H1 (cell line): ENCODE measurements around the gene FGF18. TPM values are rescaled to one million over a fixed set of nuclear protein-coding genes. Genes with fewer than 3 reads are reported as not detected.

Experiments
- CTCF ChIA-PET: fragments of 300-600 bp; sonication (Branson Sonifier 250); formaldehyde crosslinking; loops from one replicate; lab custom pipeline; 2021; ENCODE audit not compliant: partially characterized antibody; lab: Charles Lee
- POLR2A ChIA-PET: fragments of 300-600 bp; sonication (Branson Sonifier 250); formaldehyde crosslinking; loops from one replicate; lab custom pipeline; 2021; ENCODE audit warnings: inconsistent platforms; ENCODE audit not compliant: partially characterized antibody; lab: Charles Lee
- DNase-seq, 2 experiments: peaks; one replicate each; pipeline versions ENCODE4 v3.0.0 to v3.0.0-alpha.2; 2010 to 2022; ENCODE audit warnings: low spot score in 2 of 2, low read depth in 1 of 2, mixed read lengths in 1 of 2
- FAIRE-seq: peaks from 2 replicates; lab custom pipeline; 2011; peaks lifted over from hg19 to GRCh38; lab: Jason Lieb, UNC
- H2AFZ ChIP-seq: 2 replicates; pipeline ENCODE4 v1.8.1; 2012; ENCODE audit warnings: low read length, inconsistent platforms
- H2AK5ac ChIP-seq: 2 replicates; pipeline ENCODE4 v1.6.1; 2013; ENCODE audit warnings: low read depth, low read length
- H2BK120ac ChIP-seq: replicated peaks from 2 replicates; pipeline ENCODE3; 2013; ENCODE audit warnings: low read depth, low read length, inconsistent platforms
- H2BK12ac ChIP-seq: 2 replicates; pipeline ENCODE4 v1.6.1; 2013; ENCODE audit warnings: low read depth, low read length
- H2BK15ac ChIP-seq: 2 replicates; pipeline ENCODE4 v1.6.1; 2013; ENCODE audit warnings: low read length
- H2BK20ac ChIP-seq: 2 replicates; pipeline ENCODE4 v1.6.1; 2013; ENCODE audit warnings: low read length
- H2BK5ac ChIP-seq: 2 replicates; pipeline ENCODE4 v1.6.1; 2013; ENCODE audit warnings: low read depth, low read length
- H3K14ac ChIP-seq: 2 replicates; pipeline ENCODE4 v1.6.1; 2013; ENCODE audit warnings: inconsistent platforms; ENCODE audit not compliant: insufficient read length
- H3K18ac ChIP-seq: 2 replicates; pipeline ENCODE4 v1.6.1; 2013; ENCODE audit warnings: low read length; ENCODE audit errors: extremely low read depth
- H3K23ac ChIP-seq: 2 replicates; pipeline ENCODE4 v1.6.1; 2013; ENCODE audit warnings: inconsistent platforms; ENCODE audit not compliant: insufficient read length
- H3K23me2 ChIP-seq: 2 replicates; pipeline ENCODE4 v1.6.1; 2013; ENCODE audit warnings: low read depth, low read length
- H3K27ac ChIP-seq: 2 replicates; pipeline ENCODE4 v1.6.1; 2011; ENCODE audit warnings: low read depth, low read length, inconsistent platforms
- H3K27me3 ChIP-seq, 4 experiments: replicated peaks in 1 of 4; 1 replicate in 1 of 4; 2 replicates in 3 of 4; pipeline versions ENCODE4 v1.6.1 to v1.8.1; 2011 to 2013; ENCODE audit warnings: low read length in 3 of 4, mild to moderate bottlenecking in 3 of 4, inconsistent platforms in 2 of 4, mixed read lengths in 2 of 4, moderate library complexity in 1 of 4; ENCODE audit not compliant: control insufficient read depth in 3 of 4, insufficient read depth in 3 of 4; ENCODE audit errors: extremely low read depth in 1 of 4
- H3K36me3 ChIP-seq, 4 experiments: 2 replicates each; pipeline versions ENCODE4 v1.6.1 to v1.8.1; 2011 to 2013; ENCODE audit warnings: mild to moderate bottlenecking in 4 of 4, low read length in 3 of 4, moderate library complexity in 2 of 4, control low read depth in 1 of 4, inconsistent platforms in 1 of 4; ENCODE audit not compliant: insufficient read depth in 4 of 4, control insufficient read depth in 2 of 4
- H3K4ac ChIP-seq: replicated peaks from 2 replicates; pipeline ENCODE3; 2013; ENCODE audit warnings: low read length, low read depth, mixed read lengths, inconsistent platforms; ENCODE audit not compliant: insufficient read length
- H3K4me1 ChIP-seq, 4 experiments: replicated peaks in 1 of 4; 1 replicate in 1 of 4; 2 replicates in 3 of 4; pipeline versions ENCODE4 v1.6.1 to v1.8.1; 2011 to 2013; ENCODE audit warnings: low read length in 3 of 4, inconsistent platforms in 2 of 4, mixed read lengths in 1 of 4; ENCODE audit not compliant: insufficient read depth in 4 of 4, control insufficient read depth in 3 of 4
- H3K4me2 ChIP-seq, 2 experiments: 2 replicates each; pipeline versions ENCODE4 v1.6.1 to v1.8.1; 2011 to 2013; ENCODE audit warnings: low read depth in 2 of 2, low read length in 2 of 2, control low read depth in 1 of 2, inconsistent platforms in 1 of 2, mild to moderate bottlenecking in 1 of 2; ENCODE audit not compliant: insufficient read depth in 1 of 2
- H3K4me3 ChIP-seq, 4 experiments: fragments of 200-600, 300-600 bp in 1 of 4; sonication (generic), shearing (Covaris generic), sonication (Bioruptor Twin) in 1 of 4; 2 replicates each; pipeline versions ENCODE4 v1.5.1 to v1.8.1; 2011 to 2016; ENCODE audit warnings: low read length in 4 of 4, low read depth in 3 of 4, control low read depth in 2 of 4, inconsistent platforms in 2 of 4, mild to moderate bottlenecking in 2 of 4, mixed read lengths in 1 of 4, moderate library complexity in 1 of 4; ENCODE audit not compliant: insufficient read depth in 2 of 4; ENCODE audit errors: extremely low read depth in 1 of 4
- H3K56ac ChIP-seq: replicated peaks from 2 replicates; pipeline ENCODE3; 2013; ENCODE audit warnings: low read depth, mild to moderate bottlenecking, mixed read lengths, low read length, inconsistent platforms; ENCODE audit not compliant: insufficient read length
- H3K79me1 ChIP-seq: 2 replicates; pipeline ENCODE4 v1.6.1; 2013; ENCODE audit warnings: low read depth, low read length, control low read depth
- H3K79me2 ChIP-seq, 2 experiments: 2 replicates each; pipeline versions ENCODE4 v1.6.1 to v1.8.1; 2012 to 2013; ENCODE audit warnings: low read length in 2 of 2, mild to moderate bottlenecking in 2 of 2, inconsistent platforms in 1 of 2; ENCODE audit not compliant: insufficient read depth in 2 of 2, control insufficient read depth in 1 of 2
- H3K9ac ChIP-seq, 4 experiments: replicated peaks in 1 of 4; 1 replicate in 1 of 4; 2 replicates in 3 of 4; pipeline versions ENCODE4 v1.6.1 to v1.8.1; 2011 to 2013; ENCODE audit warnings: low read depth in 3 of 4, low read length in 3 of 4, control low read depth in 2 of 4, mild to moderate bottlenecking in 2 of 4, moderate library complexity in 2 of 4, inconsistent platforms in 1 of 4; ENCODE audit errors: extremely low read depth in 1 of 4
- H3K9me3 ChIP-seq, 2 experiments: 2 replicates each; pipeline versions ENCODE4 v1.6.1 to v1.8.1; 2012 to 2013; ENCODE audit warnings: mild to moderate bottlenecking in 2 of 2, moderate library complexity in 2 of 2, control low read depth in 1 of 2, inconsistent platforms in 1 of 2, low read depth in 1 of 2, low read length in 1 of 2, mixed read lengths in 1 of 2; ENCODE audit not compliant: insufficient read depth in 2 of 2
- H4K20me1 ChIP-seq, 2 experiments: replicated peaks in 1 of 2; 2 replicates each; pipeline versions ENCODE3 to v1.8.1; 2011 to 2013; ENCODE audit warnings: inconsistent platforms in 2 of 2, low read length in 2 of 2, mild to moderate bottlenecking in 1 of 2; ENCODE audit not compliant: insufficient read depth in 2 of 2, control insufficient read depth in 1 of 2
- H4K5ac ChIP-seq: 2 replicates; pipeline ENCODE4 v1.6.1; 2013; ENCODE audit warnings: low read length, low read depth, mixed read lengths, inconsistent platforms; ENCODE audit not compliant: insufficient read length
- H4K8ac ChIP-seq: 2 replicates; pipeline ENCODE4 v1.8.0; 2013; ENCODE audit warnings: mild to moderate bottlenecking, moderate library complexity, low read length, inconsistent platforms; ENCODE audit not compliant: insufficient read depth; ENCODE audit errors: extremely low read depth
- H4K91ac ChIP-seq: replicated peaks from 2 replicates; pipeline ENCODE3; 2013; ENCODE audit warnings: low read length, mixed read lengths, inconsistent platforms; ENCODE audit not compliant: insufficient read length
- JUN ChIP-seq: IDR thresholded peaks from 2 replicates; pipeline ENCODE4 v1.6.1; 2011; ENCODE audit warnings: low read depth, mild to moderate bottlenecking, improper control_type of control experiment, low read length
- SP1 ChIP-seq: IDR thresholded peaks from 2 replicates; pipeline ENCODE4 v1.6.1; 2011; ENCODE audit warnings: low read depth, low read length
- WGBS, 2 experiments: shearing (Covaris generic) in 1 of 2; methylation state at CpG; one replicate each; pipeline versions ENCODE4 v1.1.6 to v1.1.7; 2013 to 2015; ENCODE audit warnings: low lambda C conversion rate in 2 of 2, mixed read lengths in 2 of 2, inconsistent platforms in 1 of 2, low coverage in 1 of 2, missing lambda C conversion rate in 1 of 2; ENCODE audit not compliant: insufficient replicate concordance in 2 of 2, insufficient coverage in 1 of 2, insufficient read length in 1 of 2; ENCODE audit errors: extremely low coverage in 1 of 2, missing lambda C conversion rate in 1 of 2; 5-methylcytosine and 5-hydroxymethylcytosine counted together
- polyA plus RNA-seq, 7 experiments: library from polyadenylated mRNA; depleted of rRNA in 3 of 7; stranded (reverse) in 5 of 7; unstranded in 2 of 7; fragments of >200 nt in 5 of 7; fragments of 200-250 nt in 2 of 7; gene quantifications; 1 replicate in 5 of 7; 2 replicates in 1 of 7; 4 replicates in 1 of 7; pipeline versions ENCODE4 v1.2.1 to v1.2.3, GENCODE V29; 2011 to 2013; ENCODE audit warnings: missing spikeins in 2 of 7, mixed read lengths in 2 of 7
- total RNA-seq: library from RNA; stranded (reverse); fragmentation: NEBNext Ultra II Directional; extraction: Animal tissue kit (Norgen Biotek cat#: 25700); gene quantifications from 2 replicates; pipeline ENCODE4 v1.2.1, GENCODE V29; 2021

Gene FGF18
- total and polyA plus RNA-seq, 2 of the 8 experiments (the other 6 are each of a cell fraction or from before 2014, with no cell fraction given): 0.54 to 1.3 TPM

GRCh38 chr5:171455522-171455921, 36.1 kb downstream of the FGF18 start:
- Histone ChIP-seq H3K14ac (no peak overlapping the region), H3K4ac (no peak overlapping the region), H4K8ac (no peak overlapping the region), H2BK20ac (no peak overlapping the region), H3K56ac (no peak overlapping the region), H4K5ac (no peak overlapping the region), H4K20me1 (no peaks in the 10 kb centered on the region), H2BK12ac (no peak overlapping the region), H3K79me1 (no peaks in the 10 kb centered on the region), H3K27me3 (peaks cover 0 to 2% (median 0%) of the 10 kb centered on the region in 4 experiments; a peak in 2 of 7 replicates), H3K23ac (no peak overlapping the region), H3K79me2 (no peaks in the 10 kb centered on the region), H2AK5ac (no peak overlapping the region), H3K4me3 (no peak overlapping the region), H3K4me1 (peaks cover 0 to 6% (median 5%) of the 10 kb centered on the region in 4 experiments; a peak in 5 of 7 replicates), H3K23me2 (no peaks in the 10 kb centered on the region), H2BK5ac (no peak overlapping the region), H2BK15ac (no peak overlapping the region), H3K27ac (no peak overlapping the region), H2BK120ac (no peak overlapping the region), H2AFZ (no peak overlapping the region), H3K9ac (no peak overlapping the region), H3K9me3 (no peaks in the 10 kb centered on the region; a peak in 1 of 4 replicates), H3K4me2 (no peak overlapping the region), H3K18ac (no peak overlapping the region), H3K36me3 (no peaks in the 10 kb centered on the region), H4K91ac (no peak overlapping the region)
- CTCF ChIA-PET: interaction anchor here (1.2 kb wide), 1 partner anchor 27 kb away, joined by 3 read pairs; no protein-coding TSS in a partner anchor
- no peak for FAIRE-seq
- TF ChIP-seq JUN: no peak
- TF ChIP-seq SP1: 0 out of 2 replicates have a peak, but pooled peaks have one; percentile 26
- 92% methylated on average over 2 of the region's 2 CpGs; no CpG with 5 or more reads in 1 of the 2 experiments for WGBS, 2 experiments
- DNase-seq: no peak
- POLR2A ChIA-PET: no interaction called here
